ENCODE measurements around the gene PGM1. TPM values are rescaled to one million over a fixed set of nuclear protein-coding genes. Genes with fewer than 3 reads are reported as not detected.

PGM1 gene
- polyA plus RNA-seq, 3 donors, result 8.2 to 39.8 (median 28.7) TPM

DNA sequence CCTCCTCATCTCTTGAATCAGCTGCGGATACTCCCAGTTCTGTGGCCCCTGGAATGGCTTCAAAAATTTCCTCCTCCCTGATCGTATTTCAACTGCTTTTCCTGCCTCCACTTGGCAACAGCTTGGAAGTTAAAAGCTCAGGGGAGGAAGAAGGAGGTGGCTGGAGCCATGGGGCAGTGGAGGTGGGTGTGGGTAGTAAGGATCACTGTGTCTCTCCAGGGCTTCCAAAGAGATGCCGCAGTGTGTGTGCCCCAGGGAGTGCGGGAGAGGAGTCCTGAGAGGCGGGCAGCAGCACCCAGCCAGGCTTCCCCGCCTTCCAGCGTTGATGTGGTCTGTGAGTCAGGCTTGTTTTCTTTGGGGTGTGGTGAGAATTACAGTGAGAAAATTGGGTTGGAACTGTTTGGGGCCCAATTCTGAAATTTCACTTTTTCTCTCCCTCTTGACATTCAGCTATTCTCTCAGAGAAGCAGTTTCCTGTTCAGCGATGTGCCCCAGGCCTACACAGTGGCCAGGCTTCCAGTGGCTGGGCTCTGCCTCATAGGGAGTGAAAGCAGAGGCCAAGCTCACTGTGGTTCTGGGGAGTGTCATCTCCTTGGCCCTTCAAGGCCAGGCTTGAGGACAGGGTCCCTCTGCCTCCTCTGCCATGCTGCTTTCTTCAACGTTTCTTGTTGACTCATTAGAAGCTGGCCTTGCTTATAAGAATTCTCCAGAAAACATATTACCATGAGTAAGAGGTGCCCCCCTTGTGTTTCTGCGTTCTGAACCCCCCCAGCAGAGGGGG lies 69.0 kb downstream of the PGM1 start:
- peaks cover 0 to 5% of the 10 kb centered on the region in 2 donors for H3K9me3 ChIP-seq (replicated peaks in 1 of 2; ENCODE audit: control insufficient read depth in 1 of 2, insufficient read depth in 1 of 2, low read length in 2 of 2)
- Mint-ChIP-seq H3K36me3 (peaks cover 28 to 47% of the 10 kb centered on the region in 2 donors), H3K27me3 (ENCODE audit: low read depth in 3 of 3) (peaks cover 0 to 2% (median 0%) of the 10 kb centered on the region in 3 donors), H3K4me1 (peaks cover 12% of the 10 kb centered on the region), H3K27ac (peak overlapping the region in 1 of 7 donors; percentile 68), H3K9me3 (peaks cover 1 to 14% (median 9%) of the 10 kb centered on the region in 7 donors), H3K4me3 (no peak overlapping the region)
- H3K79me2 ChIP-seq (ENCODE audit: insufficient read depth, low read length), result no peaks in the 10 kb centered on the region
- no peak overlapping the region for H3K4me3 ChIP-seq (replicated peaks in 1 of 3; ENCODE audit: low read depth in 2 of 3, low read length in 3 of 3)
- no peak overlapping the region for H3K9ac ChIP-seq (ENCODE audit: insufficient read depth, low read length, poor library complexity, severe bottlenecking)
- TF ChIP-seq, protein P1, sequence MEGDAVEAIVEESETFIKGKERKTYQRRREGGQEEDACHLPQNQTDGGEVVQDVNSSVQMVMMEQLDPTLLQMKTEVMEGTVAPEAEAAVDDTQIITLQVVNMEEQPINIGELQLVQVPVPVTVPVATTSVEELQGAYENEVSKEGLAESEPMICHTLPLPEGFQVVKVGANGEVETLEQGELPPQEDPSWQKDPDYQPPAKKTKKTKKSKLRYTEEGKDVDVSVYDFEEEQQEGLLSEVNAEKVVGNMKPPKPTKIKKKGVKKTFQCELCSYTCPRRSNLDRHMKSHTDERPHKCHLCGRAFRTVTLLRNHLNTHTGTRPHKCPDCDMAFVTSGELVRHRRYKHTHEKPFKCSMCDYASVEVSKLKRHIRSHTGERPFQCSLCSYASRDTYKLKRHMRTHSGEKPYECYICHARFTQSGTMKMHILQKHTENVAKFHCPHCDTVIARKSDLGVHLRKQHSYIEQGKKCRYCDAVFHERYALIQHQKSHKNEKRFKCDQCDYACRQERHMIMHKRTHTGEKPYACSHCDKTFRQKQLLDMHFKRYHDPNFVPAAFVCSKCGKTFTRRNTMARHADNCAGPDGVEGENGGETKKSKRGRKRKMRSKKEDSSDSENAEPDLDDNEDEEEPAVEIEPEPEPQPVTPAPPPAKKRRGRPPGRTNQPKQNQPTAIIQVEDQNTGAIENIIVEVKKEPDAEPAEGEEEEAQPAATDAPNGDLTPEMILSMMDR (IDR thresholded peaks at IDR 0.05), result no peak
- no peak for DNase-seq
- no peaks in the 10 kb centered on the region for H3K27me3 ChIP-seq (ENCODE audit: control insufficient read depth in 2 of 2, insufficient read depth in 2 of 2, low read length in 2 of 2)
- H4K20me1 ChIP-seq (ENCODE audit: insufficient read depth, low read length), result no peaks in the 10 kb centered on the region
- H3K27ac ChIP-seq (ENCODE audit: low read depth in 1 of 2, low read length in 2 of 2), result no peak overlapping the region
- H3K4me2 ChIP-seq (replicated peaks; ENCODE audit: extremely low read depth, low read length, poor library complexity, severe bottlenecking), result no peak overlapping the region
- peaks cover 4 to 40% of the 10 kb centered on the region in 2 donors for H3K36me3 ChIP-seq (replicated peaks in 1 of 2; ENCODE audit: control insufficient read depth in 1 of 2, insufficient read depth in 2 of 2, low read length in 2 of 2)
- H2AFZ ChIP-seq (ENCODE audit: insufficient read depth, low read depth, low read length, poor library complexity, severe bottlenecking), result no peak overlapping the region
- peaks cover 3 to 8% of the 10 kb centered on the region in 2 donors for H3K4me1 ChIP-seq (ENCODE audit: control insufficient read depth in 1 of 2, insufficient read depth in 2 of 2, low read length in 2 of 2)
- 89% methylated on average over 6 of the region's 10 CpGs for WGBS (ENCODE audit: insufficient coverage)
- intact Hi-C loops (cut with micrococcal nuclease), result no loop called here

DNA sequence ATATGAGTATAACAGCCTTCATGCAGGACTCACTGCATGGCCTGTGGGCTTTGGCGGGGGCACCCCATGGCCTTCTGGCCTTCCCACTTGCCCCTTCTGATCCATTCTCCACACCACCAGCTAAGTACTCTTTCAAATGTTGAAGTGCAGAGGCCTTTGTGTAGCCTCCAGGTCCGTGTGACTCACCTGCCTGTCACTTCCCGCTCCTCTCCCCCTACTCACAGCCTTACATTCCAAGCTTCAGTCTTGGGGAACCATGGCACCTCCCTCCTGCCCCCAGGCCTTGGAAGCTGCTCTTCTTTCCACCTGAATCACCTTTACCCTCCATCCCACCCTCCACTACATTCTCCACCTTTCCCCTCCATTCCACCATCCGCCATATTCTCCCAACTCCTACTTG lies 69.6 kb downstream of the PGM1 start:
- Histone ChIP-seq H3K36me3 (replicated peaks in 1 of 2; ENCODE audit: control insufficient read depth in 1 of 2, insufficient read depth in 2 of 2, low read length in 2 of 2) (peaks cover 2 to 34% of the 10 kb centered on the region in 2 donors), H3K9me3 (replicated peaks in 1 of 2; ENCODE audit: control insufficient read depth in 1 of 2, insufficient read depth in 1 of 2, low read length in 2 of 2) (peaks cover 0 to 5% of the 10 kb centered on the region in 2 donors), H3K9ac (ENCODE audit: insufficient read depth, low read length, poor library complexity, severe bottlenecking) (no peak overlapping the region), H3K4me3 (replicated peaks in 1 of 3; ENCODE audit: low read depth in 2 of 3, low read length in 3 of 3) (no peak overlapping the region), H3K4me2 (replicated peaks; ENCODE audit: extremely low read depth, low read length, poor library complexity, severe bottlenecking) (no peak overlapping the region), H3K79me2 (ENCODE audit: insufficient read depth, low read length) (no peaks in the 10 kb centered on the region), H3K27me3 (ENCODE audit: control insufficient read depth in 2 of 2, insufficient read depth in 2 of 2, low read length in 2 of 2) (no peaks in the 10 kb centered on the region), H2AFZ (ENCODE audit: insufficient read depth, low read depth, low read length, poor library complexity, severe bottlenecking) (no peak overlapping the region), H3K4me1 (ENCODE audit: control insufficient read depth in 1 of 2, insufficient read depth in 2 of 2, low read length in 2 of 2) (peaks cover 3 to 8% of the 10 kb centered on the region in 2 donors), H4K20me1 (ENCODE audit: insufficient read depth, low read length) (no peaks in the 10 kb centered on the region), H3K27ac (ENCODE audit: low read depth in 1 of 2, low read length in 2 of 2) (no peak overlapping the region)
- peaks cover 24 to 42% of the 10 kb centered on the region in 2 donors for H3K36me3 Mint-ChIP-seq
- TF ChIP-seq, protein P1 (IDR thresholded peaks at IDR 0.05), result no peak
- DNase-seq, result no peak
- H3K9me3 Mint-ChIP-seq, result peaks cover 1 to 14% (median 9%) of the 10 kb centered on the region in 7 donors
- intact Hi-C loops (cut with micrococcal nuclease), result no loop called here
- peaks cover 0 to 2% (median 0%) of the 10 kb centered on the region in 3 donors for H3K27me3 Mint-ChIP-seq (ENCODE audit: low read depth in 3 of 3)
- no peak overlapping the region for H3K4me3 Mint-ChIP-seq
- peaks cover 12% of the 10 kb centered on the region for H3K4me1 Mint-ChIP-seq
- 97% methylated on average over 3 of the region's 4 CpGs for WGBS (ENCODE audit: insufficient coverage)
- no peak overlapping the region for H3K27ac Mint-ChIP-seq

All from CD14-positive monocyte (primary cell).